GM12878 (cell line): ENCODE results near the gene SS18. TPM values are rescaled to one million over a fixed set of nuclear protein-coding genes. Genes with fewer than 3 reads are reported as not detected.

Experiments used
- ATAC-seq: fragments of 200-7000 bp; cut with Tn5 transposase; 3 replicates; pipeline ENCODE4 v1.9.1; 2020; ENCODE audit warnings: mild to moderate bottlenecking, moderate library complexity
- BruUV-seq: library from RNA; stranded (reverse); fragments of 400-500 nt; replicated peaks from 2 replicates; lab custom pipeline; 2021; lab: Mats Ljungman, UMichigan
- CTCF ChIA-PET: fragments of 300-600 bp; sonication (Branson Sonifier 250); formaldehyde crosslinking; extraction: SDS; loops from one replicate; lab custom pipeline; 2021; ENCODE audit warnings: inconsistent platforms; lab: Yijun Ruan, JAX
- POLR2A ChIA-PET: fragments of 350-600 bp; formaldehyde crosslinking; extraction: SDS; loops from one replicate; lab custom pipeline; 2021; ENCODE audit warnings: inconsistent platforms; lab: Charles Lee
- RAD21 ChIA-PET: fragments of 300-600 bp; sonication (Branson Sonifier 250); formaldehyde crosslinking; loops from one replicate; lab custom pipeline; 2023; ENCODE audit warnings: antibody characterized with exemption; ENCODE audit not compliant: unreplicated experiment; lab: Charles Lee
- SMC1A ChIA-PET: fragments of 300-600 bp; sonication (Branson Sonifier 250); formaldehyde crosslinking; loops from one replicate; lab custom pipeline; 2023; ENCODE audit not compliant: unreplicated experiment, uncharacterized antibody; lab: Charles Lee
- DNase-seq: peaks from one replicate; pipeline ENCODE4 v3.0.0-alpha.2; 2011; ENCODE audit warnings: low read depth, low spot score
- FAIRE-seq: peaks from 3 replicates; lab custom pipeline; 2011; peaks lifted over from hg19 to GRCh38; lab: Jason Lieb, UNC
- H2AFZ ChIP-seq: 2 replicates; pipeline ENCODE4 v1.6.0; 2011; ENCODE audit warnings: low read depth, low read length, control low read depth; ENCODE audit not compliant: control insufficient read depth
- H3K27ac ChIP-seq: 2 replicates; pipeline ENCODE4 v1.5.1; 2011; ENCODE audit warnings: control low read depth; ENCODE audit not compliant: control insufficient read depth, insufficient read depth
- H3K27me3 ChIP-seq, 2 experiments: replicated peaks in 1 of 2; 2 replicates each; pipeline versions ENCODE4 v1.6.0 to v1.6.1; 2011; ENCODE audit warnings: low read length in 1 of 2; ENCODE audit not compliant: control insufficient read depth in 2 of 2, insufficient read depth in 2 of 2
- H3K36me3 ChIP-seq, 2 experiments: 2 replicates each; pipeline ENCODE4 v1.5.1; 2011; ENCODE audit warnings: low read length in 1 of 2; ENCODE audit not compliant: control insufficient read depth in 2 of 2, insufficient read depth in 2 of 2
- H3K4me1 ChIP-seq: 2 replicates; pipeline ENCODE4 v1.6.1; 2011; ENCODE audit warnings: mild to moderate bottlenecking, low read length, moderate library complexity, mixed read lengths; ENCODE audit not compliant: control insufficient read depth, insufficient read depth
- H3K4me2 ChIP-seq: 2 replicates; pipeline ENCODE4 v1.6.0; 2011; ENCODE audit warnings: control low read depth; ENCODE audit not compliant: control insufficient read depth, insufficient read depth
- H3K4me3 ChIP-seq: fragments of 200-600 bp; sonication (generic); 2 replicates; pipeline ENCODE4 v1.5.1; 2016
- H3K79me2 ChIP-seq: 2 replicates; pipeline ENCODE4 v1.6.0; 2011; ENCODE audit warnings: low read length; ENCODE audit not compliant: control insufficient read depth, insufficient read depth
- H3K9ac ChIP-seq: 2 replicates; pipeline ENCODE4 v1.8.0; 2011; ENCODE audit warnings: low read length, control low read depth, mixed read lengths; ENCODE audit not compliant: control insufficient read depth, insufficient read depth
- H3K9me3 ChIP-seq: replicated peaks from 3 replicates; pipeline ENCODE4 v1.5.1; 2011; ENCODE audit warnings: mild to moderate bottlenecking, low read length; ENCODE audit not compliant: control insufficient read depth, insufficient read depth
- H4K20me1 ChIP-seq: 2 replicates; pipeline ENCODE4 v1.6.0; 2011; ENCODE audit not compliant: control insufficient read depth, insufficient read depth
- ATF2 ChIP-seq: IDR thresholded peaks from 2 replicates; pipeline ENCODE4 v1.6.1; 2012; ENCODE audit warnings: low read length, inconsistent platforms
- E2F8 ChIP-seq: fragments of 450-650 bp; IDR thresholded peaks from 2 replicates; pipeline ENCODE4 v1.6.1; 2018; ENCODE audit warnings: mild to moderate bottlenecking, low read depth, moderate library complexity; ENCODE audit not compliant: partially characterized antibody
- ETV6 ChIP-seq, 2 experiments: fragments of 450-650 bp in 1 of 2; IDR thresholded peaks in 1 of 2; conservative IDR thresholded peaks in 1 of 2; 2 replicates each; pipeline ENCODE4 v1.6.1; 2014; ENCODE audit warnings: antibody characterized with exemption in 1 of 2, borderline replicate concordance in 1 of 2, low read depth in 1 of 2, mild to moderate bottlenecking in 1 of 2, moderate library complexity in 1 of 2
- EZH2 ChIP-seq: IDR thresholded peaks from 2 replicates; pipeline ENCODE4 v1.6.1; 2012; ENCODE audit warnings: low read depth, mild to moderate bottlenecking, control low read depth, inconsistent platforms, low read length, borderline replicate concordance; ENCODE audit not compliant: control insufficient read depth
- GATAD2B ChIP-seq: fragments of 450-650 bp; conservative IDR thresholded peaks from 2 replicates; pipeline ENCODE4 v1.6.1; 2017; ENCODE audit warnings: low read depth, mild to moderate bottlenecking, moderate library complexity
- KDM1A ChIP-seq: fragments of 200-600 bp; sonication (generic); IDR thresholded peaks from 2 replicates; pipeline ENCODE4 v1.6.1; 2016; ENCODE audit warnings: borderline replicate concordance
- NR2C1 ChIP-seq: fragments of 450-650 bp; IDR thresholded peaks from 2 replicates; pipeline ENCODE4 v1.6.1; 2017; ENCODE audit warnings: antibody characterized with exemption, mild to moderate bottlenecking, moderate library complexity
- POLR2A ChIP-seq: IDR thresholded peaks from 2 replicates; pipeline ENCODE4 v1.6.1; 2011; ENCODE audit warnings: low read depth, mild to moderate bottlenecking, low read length
- POLR2AphosphoS5 ChIP-seq: IDR thresholded peaks from 2 replicates; pipeline ENCODE4 v1.6.1; 2011; ENCODE audit warnings: mild to moderate bottlenecking, low read length, inconsistent platforms
- RELB ChIP-seq: fragments of 450-650 bp; IDR thresholded peaks from 2 replicates; pipeline ENCODE4 v1.6.1; 2017; ENCODE audit warnings: low read depth, mild to moderate bottlenecking, moderate library complexity
- SREBF1 ChIP-seq: IDR thresholded peaks from 2 replicates; pipeline ENCODE4 v1.6.1; 2012; ENCODE audit warnings: mild to moderate bottlenecking, low read length
- TCF7 ChIP-seq: IDR thresholded peaks from 2 replicates; pipeline ENCODE4 v1.6.1; 2014; ENCODE audit warnings: antibody characterized with exemption, borderline replicate concordance
- ZNF207 ChIP-seq: fragments of 450-650 bp; IDR thresholded peaks from 2 replicates; pipeline ENCODE4 v1.6.1; 2014; ENCODE audit warnings: antibody characterized with exemption, mild to moderate bottlenecking, borderline replicate concordance
- ZNF384 ChIP-seq: IDR thresholded peaks from 2 replicates; pipeline ENCODE4 v1.6.1; 2012; ENCODE audit warnings: low read depth, mild to moderate bottlenecking, low read length, improper control_type of control experiment, borderline replicate concordance
- WGBS: methylation state at CpG from one replicate; pipeline ENCODE4 v1.1.6; 2016; ENCODE audit warnings: low lambda C conversion rate; ENCODE audit not compliant: insufficient replicate concordance, insufficient coverage; ENCODE audit errors: missing lambda C conversion rate; 5-methylcytosine and 5-hydroxymethylcytosine counted together
- in situ Hi-C: fragments of 300-500 bp; cut with MboI; formaldehyde crosslinking; loops from 9 replicates; pipeline ENCODE4 v1.14.3; 2018; ENCODE audit warnings: mixed read lengths
- intact Hi-C: fragments of 100-400 bp; cut with micrococcal nuclease; formaldehyde crosslinking; loops from one replicate; pipeline ENCODE4 v1.14.2; 2022; ENCODE audit not compliant: unreplicated experiment
- polyA plus RNA-seq, 11 experiments: library from polyadenylated mRNA; depleted of rRNA in 4 of 11; unstranded in 6 of 11; stranded (reverse) in 5 of 11; fragments of >200 nt; fragmentation: Nextera tagmentation in 4 of 11; fragmentation: Illumina TruSeq in 1 of 11; extraction: Ambion mirVana in 4 of 11; extraction: Trizol in 1 of 11; gene quantifications; 1 replicate in 1 of 11; 2 replicates in 10 of 11; pipeline versions ENCODE4 v1.2.1 to v1.2.3, GENCODE V29; 2011 to 2016; ENCODE audit warnings: inconsistent platforms in 2 of 11, missing spikeins in 2 of 11, low read depth in 1 of 11
- total RNA-seq, 4 experiments: library from RNA; depleted of rRNA in 3 of 4; stranded (reverse); fragments of >200 nt in 3 of 4; fragmentation: Illumina TruSeq in 1 of 4; extraction: Trizol in 1 of 4; gene quantifications; 2 replicates each; pipeline versions ENCODE4 v1.2.1 to v1.2.3, GENCODE V29; 2013 to 2021
- TF ChIP-seq, protein P1 (sequence below): IDR thresholded peaks from 2 replicates; pipeline ENCODE4 v1.6.1; 2011; ENCODE audit warnings: low read depth, mild to moderate bottlenecking, low read length, moderate library complexity, borderline replicate concordance; ENCODE audit errors: extremely low read depth
- TF ChIP-seq, protein P2 (sequence below): fragments of 450-650 bp; conservative IDR thresholded peaks from 2 replicates; pipeline ENCODE4 v1.6.1; 2017; ENCODE audit warnings: mild to moderate bottlenecking, moderate library complexity

The SS18 gene
- total and polyA plus RNA-seq, 10 of the 15 experiments (the other 5 are each of a cell fraction or from before 2014, with no cell fraction given): 16.6 to 153 (median 81.8) TPM

DNA sequence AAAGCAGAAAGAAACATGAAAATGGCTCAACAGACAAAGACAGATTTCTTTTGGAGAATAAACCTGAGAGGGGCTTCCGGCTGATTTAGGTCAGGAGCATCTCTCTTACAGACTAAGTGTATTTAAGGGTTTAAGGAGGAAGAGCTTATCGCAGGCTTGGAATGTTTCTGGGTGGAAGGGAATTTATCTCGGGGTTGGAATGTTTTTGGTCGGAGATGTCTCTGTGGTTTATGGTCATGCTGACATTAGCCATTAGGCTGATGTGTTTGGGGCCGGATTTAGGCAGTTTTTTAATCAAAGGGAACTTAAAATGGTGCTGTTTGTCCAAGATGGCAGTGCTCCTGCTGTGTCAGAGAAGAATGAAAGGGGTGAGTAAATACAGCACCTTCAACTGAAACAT lies 28.8 kb upstream of the SS18 start:
- Histone ChIP-seq H3K9ac (no peak overlapping the region), H3K36me3 (no peaks in the 10 kb centered on the region), H3K27me3 (no peaks in the 10 kb centered on the region; a peak in 1 of 4 replicates), H2AFZ (no peak overlapping the region), H3K4me2 (no peak overlapping the region), H3K79me2 (no peaks in the 10 kb centered on the region), H3K9me3 (no peaks in the 10 kb centered on the region), H3K27ac (no peak overlapping the region), H3K4me3 (no peak overlapping the region), H3K4me1 (no peaks in the 10 kb centered on the region), H4K20me1 (no peaks in the 10 kb centered on the region)
- no peak for ATAC-seq
- FAIRE-seq: no peak
- in situ Hi-C loops: no loop called here
- POLR2A ChIA-PET: interaction anchor here (1.0 kb wide), 1 partner anchor 9 kb away, joined by 3 read pairs; no protein-coding TSS in a partner anchor
- RAD21 ChIA-PET: no interaction called here
- SMC1A ChIA-PET: interaction anchor here (1.2 to 1.8 kb wide), 3 partner anchors 14 to 19 kb away, joined by 3 to 5 read pairs (median 4); no protein-coding TSS in a partner anchor
- CTCF ChIA-PET: no interaction called here
- intact Hi-C loops: no loop called here
- 40% methylated on average over 5 of the region's 5 CpGs for WGBS
- no TSS peak for BruUV-seq
- no peak for DNase-seq
- no peak for TF ChIP-seq POLR2A
- TF ChIP-seq, protein P1, sequence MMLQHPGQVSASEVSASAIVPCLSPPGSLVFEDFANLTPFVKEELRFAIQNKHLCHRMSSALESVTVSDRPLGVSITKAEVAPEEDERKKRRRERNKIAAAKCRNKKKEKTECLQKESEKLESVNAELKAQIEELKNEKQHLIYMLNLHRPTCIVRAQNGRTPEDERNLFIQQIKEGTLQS: no peak
- TF ChIP-seq ATF2: no peak
- TF ChIP-seq, protein P2, sequence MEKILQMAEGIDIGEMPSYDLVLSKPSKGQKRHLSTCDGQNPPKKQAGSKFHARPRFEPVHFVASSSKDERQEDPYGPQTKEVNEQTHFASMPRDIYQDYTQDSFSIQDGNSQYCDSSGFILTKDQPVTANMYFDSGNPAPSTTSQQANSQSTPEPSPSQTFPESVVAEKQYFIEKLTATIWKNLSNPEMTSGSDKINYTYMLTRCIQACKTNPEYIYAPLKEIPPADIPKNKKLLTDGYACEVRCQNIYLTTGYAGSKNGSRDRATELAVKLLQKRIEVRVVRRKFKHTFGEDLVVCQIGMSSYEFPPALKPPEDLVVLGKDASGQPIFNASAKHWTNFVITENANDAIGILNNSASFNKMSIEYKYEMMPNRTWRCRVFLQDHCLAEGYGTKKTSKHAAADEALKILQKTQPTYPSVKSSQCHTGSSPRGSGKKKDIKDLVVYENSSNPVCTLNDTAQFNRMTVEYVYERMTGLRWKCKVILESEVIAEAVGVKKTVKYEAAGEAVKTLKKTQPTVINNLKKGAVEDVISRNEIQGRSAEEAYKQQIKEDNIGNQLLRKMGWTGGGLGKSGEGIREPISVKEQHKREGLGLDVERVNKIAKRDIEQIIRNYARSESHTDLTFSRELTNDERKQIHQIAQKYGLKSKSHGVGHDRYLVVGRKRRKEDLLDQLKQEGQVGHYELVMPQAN: no peak
- TF ChIP-seq NR2C1: no peak
- TF ChIP-seq ETV6 (conservative IDR thresholded peaks at IDR 0.05 in 1 of 2, IDR thresholded peaks at IDR 0.05 in 1 of 2; ENCODE audit: borderline replicate concordance in 1 of 2, low read depth in 1 of 2): no peak
- TF ChIP-seq TCF7: no peak
- no peak for TF ChIP-seq GATAD2B
- TF ChIP-seq EZH2: no peak
- TF ChIP-seq RELB: no peak
- no peak for TF ChIP-seq SREBF1
- no peak for TF ChIP-seq ZNF207
- no peak for TF ChIP-seq POLR2AphosphoS5
- no peak for TF ChIP-seq E2F8
- TF ChIP-seq KDM1A: no peak
- no peak for TF ChIP-seq ZNF384
